ENCODE results near the gene GOLGA2. TPM values are rescaled to one million over a fixed set of nuclear protein-coding genes. Genes with fewer than 3 reads are reported as not detected.

Gene GOLGA2, protein sequence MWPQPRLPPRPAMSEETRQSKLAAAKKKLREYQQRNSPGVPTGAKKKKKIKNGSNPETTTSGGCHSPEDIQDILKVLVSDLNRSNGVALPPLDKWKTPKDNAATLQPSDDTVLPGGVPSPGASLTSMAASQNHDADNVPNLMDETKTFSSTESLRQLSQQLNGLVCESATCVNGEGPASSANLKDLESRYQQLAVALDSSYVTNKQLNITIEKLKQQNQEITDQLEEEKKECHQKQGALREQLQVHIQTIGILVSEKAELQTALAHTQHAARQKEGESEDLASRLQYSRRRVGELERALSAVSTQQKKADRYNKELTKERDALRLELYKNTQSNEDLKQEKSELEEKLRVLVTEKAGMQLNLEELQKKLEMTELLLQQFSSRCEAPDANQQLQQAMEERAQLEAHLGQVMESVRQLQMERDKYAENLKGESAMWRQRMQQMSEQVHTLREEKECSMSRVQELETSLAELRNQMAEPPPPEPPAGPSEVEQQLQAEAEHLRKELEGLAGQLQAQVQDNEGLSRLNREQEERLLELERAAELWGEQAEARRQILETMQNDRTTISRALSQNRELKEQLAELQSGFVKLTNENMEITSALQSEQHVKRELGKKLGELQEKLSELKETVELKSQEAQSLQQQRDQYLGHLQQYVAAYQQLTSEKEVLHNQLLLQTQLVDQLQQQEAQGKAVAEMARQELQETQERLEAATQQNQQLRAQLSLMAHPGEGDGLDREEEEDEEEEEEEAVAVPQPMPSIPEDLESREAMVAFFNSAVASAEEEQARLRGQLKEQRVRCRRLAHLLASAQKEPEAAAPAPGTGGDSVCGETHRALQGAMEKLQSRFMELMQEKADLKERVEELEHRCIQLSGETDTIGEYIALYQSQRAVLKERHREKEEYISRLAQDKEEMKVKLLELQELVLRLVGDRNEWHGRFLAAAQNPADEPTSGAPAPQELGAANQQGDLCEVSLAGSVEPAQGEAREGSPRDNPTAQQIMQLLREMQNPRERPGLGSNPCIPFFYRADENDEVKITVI
- 131 TPM for total RNA-seq

DNA sequence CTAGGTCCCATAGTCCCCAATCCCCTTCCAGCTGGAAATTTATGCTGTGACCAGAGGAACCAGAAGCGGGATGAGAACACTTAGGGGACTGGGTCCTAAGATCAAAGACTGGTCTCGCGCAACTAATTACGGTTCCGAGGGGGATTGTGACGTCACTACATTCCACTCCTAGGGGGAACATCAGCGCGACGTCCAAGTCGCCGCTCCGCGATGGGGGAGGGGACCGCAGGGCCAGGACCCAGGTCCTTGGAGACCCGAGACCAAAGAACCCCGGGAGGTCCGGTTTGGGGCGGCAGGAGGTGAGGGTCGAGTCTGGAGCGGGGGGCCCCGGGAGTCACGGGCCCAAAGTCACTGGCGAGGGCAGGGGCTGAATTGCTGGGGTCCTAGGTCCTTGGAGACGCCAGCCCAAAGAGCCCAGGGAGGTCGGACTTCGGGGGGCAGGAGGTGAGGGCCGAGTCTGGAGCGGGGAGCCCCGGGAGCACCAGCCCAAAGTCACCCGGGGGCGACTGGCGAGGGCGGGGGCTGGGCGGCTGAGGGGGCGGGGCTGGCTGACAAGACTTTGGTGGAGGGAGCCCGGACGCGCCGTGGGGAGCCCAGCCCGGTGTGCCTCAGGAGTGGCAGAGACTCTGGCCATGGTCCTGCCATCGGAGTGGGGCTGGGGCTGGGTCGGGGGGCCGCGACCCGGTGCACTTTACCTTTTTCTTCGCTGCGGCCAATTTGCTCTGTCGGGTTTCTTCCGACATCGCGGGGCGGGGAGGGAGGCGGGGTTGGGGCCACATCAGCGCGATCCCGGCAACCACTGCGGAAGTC is at the start of gene GOLGA2:
TSS of gene GOLGA2 (minus strand) at position 810 of the 810 bp plus-strand sequence. CDS start at position 779, 31 bp downstream.
- peak; percentile 38 for DNase-seq

DNA sequence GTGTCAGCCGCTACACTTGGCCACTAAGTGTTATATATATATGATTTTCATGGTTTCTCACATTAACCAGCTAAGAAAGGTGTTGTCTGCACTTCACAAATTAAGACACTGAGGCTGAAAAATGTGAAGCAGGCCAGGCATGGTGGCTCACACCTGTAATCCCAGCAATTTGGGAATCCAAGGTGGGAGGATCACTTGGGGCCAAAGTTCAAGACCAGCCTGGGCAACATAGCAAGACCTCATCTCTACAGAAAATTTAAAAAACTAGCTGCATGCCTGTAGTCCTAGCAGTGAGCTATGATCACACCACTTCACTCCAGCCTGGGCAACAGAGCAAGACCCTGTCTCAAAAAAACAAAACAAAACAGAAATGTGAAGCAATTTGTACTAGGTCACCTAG is 48.6 kb upstream of the GOLGA2 start:
- DNase-seq, result no peak

DNA sequence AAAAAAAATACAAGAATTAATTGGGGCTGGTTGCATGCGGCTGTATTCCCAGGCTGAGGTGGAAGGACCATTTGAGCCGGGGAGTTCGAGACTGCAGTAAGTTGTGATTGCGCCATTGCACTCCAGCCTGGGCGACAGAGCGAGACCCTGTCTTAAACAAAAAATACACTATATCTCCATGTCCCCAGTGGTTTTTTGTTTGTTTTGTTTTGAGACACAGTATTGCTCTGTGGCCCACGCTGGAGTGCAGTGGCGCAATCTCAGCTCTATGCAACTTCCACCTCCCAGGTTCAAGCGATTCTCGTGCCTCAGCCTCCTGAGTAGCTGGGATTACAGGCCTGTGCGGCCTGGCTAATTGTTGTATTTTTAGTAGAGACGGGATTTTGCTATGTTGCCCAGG is 48.0 kb upstream of the GOLGA2 start:
- no peak for DNase-seq

DNA sequence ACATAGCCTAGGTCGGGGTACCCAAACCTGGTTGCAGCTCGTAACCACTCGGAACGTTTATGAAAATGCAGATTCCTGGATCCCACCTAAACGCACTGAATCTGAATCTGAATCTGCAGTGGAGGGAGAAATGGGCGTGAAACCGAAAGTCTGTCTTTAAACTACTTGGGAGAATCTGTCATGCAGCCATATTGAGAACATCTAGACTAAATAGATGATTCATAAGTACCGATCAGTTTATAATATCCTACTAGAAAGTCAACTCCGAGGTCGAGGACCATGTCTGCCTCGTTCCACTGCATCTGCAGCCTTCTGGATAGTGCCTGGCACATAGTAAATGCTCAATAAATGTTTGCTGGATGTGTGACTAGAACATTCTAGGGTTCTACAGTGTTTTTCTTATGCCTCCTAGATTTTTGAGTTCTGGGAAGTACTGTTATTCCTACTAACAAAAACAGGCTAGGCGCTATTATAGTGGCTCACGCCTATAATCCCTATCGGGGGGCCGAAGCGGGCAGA is 47.5 kb upstream of the GOLGA2 start:
- DNase-seq, result no peak

DNA sequence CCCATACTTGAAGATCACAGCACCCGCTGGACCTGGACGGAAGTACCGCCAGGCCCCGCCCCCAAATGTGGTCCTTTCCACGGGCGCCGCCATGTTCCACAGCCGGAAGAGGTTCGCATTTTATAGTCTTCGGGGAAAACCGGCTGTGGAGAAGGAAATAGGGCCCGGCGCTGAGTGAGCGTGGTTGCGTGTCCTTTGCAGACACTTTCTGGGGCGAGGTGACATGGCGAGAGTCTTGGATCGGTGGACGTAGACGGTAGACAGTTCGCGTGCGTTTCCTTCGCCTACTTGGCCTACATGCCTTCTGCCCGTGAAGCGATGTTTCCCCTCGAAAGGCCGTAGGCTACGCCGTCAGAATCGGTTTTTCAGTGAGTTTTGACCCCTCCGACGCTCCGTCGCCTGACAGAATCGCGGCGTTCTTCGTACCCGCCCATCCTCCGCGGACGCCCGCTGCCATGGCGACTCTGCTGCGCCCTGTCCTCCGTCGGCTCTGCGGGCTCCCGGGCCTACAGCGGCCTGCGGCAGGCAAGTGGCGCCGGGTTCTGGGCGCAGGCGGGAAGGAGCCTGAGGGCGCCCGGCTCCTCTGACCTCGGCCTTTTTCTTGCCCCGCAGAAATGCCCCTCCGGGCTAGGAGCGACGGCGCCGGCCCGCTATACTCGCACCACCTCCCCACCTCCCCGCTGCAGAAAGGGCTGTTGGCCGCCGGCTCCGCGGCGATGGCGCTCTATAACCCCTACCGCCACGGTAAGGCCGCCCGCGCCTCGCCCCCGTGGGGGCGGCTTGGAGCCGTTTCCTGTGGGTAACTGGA is 46.8 kb upstream of the GOLGA2 start, which contains the start of the genes COQ4 and TRUB2:
TSS of gene COQ4 (plus strand) at position 436 of the 808 bp plus-strand sequence. CDS start at position 456, 20 bp downstream.
TSS of gene TRUB2 (minus strand) at position 44 of the 808 bp plus-strand sequence. CDS start at position 5, 39 bp downstream.
- peak; percentile 97 for DNase-seq

DNA sequence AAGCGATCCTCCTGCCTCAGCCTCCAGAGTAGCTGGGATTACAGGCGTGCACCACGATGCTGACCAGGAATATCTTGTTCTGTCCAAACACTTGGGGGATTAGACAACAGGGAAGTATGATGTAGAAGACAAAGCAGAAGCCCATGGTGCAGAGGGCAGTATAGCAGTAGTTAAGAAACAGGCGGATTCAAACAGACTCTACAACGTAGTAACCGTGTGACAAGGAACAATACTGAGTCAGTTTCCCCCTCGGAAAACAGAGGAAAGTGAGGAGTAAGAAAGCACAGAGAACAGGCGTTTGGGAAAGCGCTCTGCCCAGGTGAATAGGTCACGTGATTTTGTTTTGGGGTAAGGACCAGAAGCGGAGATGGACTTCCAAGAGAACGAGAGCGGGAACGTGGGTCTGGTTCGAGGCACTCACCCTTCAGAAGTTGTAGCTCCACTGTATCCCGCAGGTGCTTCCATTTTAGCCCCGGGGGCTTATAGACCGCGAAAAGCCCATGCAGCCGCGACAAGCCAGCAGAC is 46.1 kb upstream of the GOLGA2 start:
- no peak for DNase-seq

DNA sequence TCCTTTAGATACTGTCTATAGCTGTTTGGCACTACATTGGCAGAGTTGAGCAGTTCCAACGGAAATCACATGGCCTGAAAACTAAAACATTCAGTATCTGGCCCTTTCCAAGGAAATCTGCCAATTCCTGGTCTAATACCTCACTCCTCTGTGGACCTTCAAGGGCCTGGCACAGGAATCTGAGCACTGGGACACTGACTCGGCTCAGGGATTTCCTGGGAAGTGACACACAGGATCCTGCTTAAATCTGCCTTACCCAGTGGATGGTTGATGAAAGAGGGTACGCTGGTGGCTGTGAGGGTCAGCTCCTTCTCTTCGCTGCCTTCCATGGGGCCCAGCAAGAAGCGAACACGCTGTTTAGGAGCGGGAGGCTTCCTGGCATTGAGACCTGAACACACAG is 45.5 kb upstream of the GOLGA2 start:
- no peak for DNase-seq

DNA sequence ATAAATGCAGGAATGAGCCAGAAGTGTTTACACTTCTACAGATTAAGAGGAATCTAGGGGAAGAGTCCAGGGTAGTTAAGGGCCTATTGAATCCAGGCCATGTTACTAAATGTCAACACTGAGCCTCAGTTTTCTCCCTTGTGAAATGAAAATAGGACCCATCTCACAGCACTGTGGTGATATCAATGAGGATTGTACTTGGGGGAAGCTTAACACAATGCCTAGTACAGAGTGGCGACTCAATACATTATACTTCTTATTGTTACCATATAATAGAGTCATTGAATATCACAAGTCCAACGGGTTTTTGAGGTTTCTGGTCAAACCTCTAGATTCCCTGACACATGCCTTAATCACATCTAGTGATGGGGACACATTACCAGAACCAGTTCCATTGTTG is 41.8 kb upstream of the GOLGA2 start:
- DNase-seq, result no peak

DNA sequence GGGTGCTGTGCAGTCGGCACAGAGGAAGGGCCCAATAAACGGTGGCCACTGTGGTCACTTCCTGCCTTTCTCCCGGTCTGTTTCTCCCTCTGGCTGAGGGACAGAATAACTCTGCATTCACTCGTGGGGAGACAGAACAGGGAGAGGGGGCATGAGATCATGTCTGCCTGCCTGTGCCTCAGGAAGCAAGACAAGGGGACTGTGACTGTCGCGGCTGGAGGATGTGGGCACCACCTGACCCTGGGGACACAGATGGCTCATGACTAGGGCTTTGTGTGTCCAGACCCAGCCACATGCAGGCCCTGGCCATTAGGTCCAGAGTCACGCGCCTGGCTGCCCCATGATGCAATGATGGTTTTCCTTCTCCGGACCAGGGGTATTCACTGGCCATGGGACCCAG is 40.6 kb upstream of the GOLGA2 start:
- DNase-seq, result no peak

DNA sequence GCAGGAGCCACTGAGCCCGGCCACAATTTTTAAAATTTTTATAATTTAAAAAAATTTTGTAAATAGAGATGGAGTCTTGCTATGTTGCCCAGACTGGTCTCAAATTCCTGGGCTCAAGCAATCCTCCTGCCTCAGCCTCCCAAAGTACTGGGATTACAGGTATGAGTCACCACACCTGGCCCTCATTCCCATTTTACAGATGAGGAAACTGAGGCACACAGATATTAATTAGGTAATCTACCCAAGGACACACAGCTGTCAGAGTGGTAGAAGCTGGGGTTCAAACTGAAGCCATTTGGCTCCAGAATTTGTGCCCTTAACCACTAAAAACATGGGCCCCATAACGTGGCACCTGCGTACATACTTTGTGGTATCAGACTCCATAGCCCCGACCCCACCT is 38.9 kb upstream of the GOLGA2 start:
- DNase-seq, result no peak

DNA sequence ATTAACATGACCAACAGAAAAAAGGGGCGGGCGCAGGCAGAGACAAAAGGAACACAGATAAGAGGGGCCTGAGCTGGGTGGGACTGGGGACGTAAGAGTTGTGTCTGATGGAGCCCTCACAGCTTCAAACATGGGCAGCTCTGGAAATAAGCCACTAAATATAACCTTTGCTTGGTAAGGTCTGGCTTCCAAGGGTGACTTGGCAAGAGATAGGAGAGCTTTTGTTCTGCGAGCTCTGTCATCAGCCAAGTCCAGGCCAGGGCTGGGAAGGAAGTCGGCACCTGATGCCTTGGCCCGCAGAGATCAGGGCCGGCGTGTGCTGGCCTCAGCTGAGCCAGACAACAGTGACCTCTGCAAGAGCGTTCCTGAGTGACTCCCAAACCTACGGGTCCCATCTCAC is 34.7 kb upstream of the GOLGA2 start:
- DNase-seq, result no peak

DNA sequence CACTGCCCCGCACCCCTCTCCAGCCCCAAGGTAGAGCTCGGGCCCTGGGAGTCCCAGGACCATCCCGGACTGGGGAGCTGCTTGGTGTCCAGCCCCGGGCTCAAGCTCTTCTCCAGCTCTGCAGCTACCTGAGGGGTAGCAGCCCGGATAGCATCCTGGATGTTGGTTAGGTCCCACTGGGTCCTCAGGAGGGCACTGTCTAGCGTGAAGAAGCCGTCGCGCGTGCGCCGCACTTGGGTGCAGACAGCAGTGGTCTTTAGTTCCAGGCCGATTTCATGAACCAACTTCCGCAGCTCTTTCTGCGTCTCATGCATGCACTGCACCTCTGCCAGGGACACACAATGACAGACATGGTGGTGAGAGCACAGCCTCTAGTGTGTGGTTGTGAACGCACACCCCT is 33.7 kb upstream of the GOLGA2 start:
- no peak for DNase-seq

DNA sequence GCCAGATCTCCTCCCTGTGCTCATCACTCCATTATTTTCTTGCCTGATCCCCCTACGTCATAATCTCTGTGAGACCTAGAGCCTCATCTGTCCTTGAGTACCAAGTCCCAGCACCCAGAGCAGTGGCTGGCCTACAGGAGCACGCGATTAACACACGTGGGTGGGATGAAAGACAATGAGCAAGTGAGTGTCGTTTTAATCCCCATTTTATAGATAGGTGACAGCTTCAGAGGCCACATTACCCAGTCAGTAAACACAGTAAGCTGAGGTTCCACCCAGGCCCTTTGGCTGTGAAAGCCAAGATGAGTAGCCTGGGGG is 29.1 kb upstream of the GOLGA2 start:
- DNase-seq, result no peak

DNA sequence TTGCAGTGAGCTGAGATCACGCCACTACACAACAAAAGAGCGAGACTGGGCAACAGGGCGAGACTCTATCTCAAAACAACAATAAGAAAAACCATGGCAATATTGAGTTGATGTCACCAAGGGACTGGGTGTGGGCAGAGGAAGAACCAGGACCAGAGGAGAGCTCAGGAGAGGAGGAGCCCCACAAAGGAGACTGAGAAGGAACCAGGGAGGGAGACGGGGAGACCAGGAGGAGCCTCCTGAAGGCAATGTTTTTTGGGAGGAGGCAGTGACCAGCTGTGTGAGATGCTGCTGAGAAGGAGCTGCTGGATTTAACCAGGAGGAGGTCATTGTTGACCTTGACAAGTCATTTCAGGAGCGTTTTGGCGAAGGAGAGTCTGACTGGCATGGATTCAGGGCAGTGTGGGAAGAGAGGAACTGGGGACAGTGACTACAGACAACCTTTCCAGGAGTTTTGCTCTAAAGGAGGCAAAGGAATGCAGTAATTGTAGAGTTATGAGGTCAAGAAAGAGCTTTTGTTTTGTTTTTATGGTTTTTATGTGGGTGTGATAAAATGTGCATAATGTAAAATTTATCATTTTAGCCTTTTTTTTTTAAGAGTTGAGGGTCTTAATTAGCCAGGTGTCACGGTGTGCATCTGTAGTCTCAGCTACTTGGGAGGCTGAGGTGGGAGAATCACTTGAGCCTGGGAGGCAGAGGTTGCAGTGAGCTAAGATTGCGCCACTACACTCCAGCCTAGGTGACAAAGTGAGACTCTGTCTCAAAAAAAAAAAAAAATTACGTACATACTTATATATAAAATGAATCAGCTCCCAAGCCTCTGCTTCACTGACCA is 28.5 kb upstream of the GOLGA2 start:
- no peak for DNase-seq

DNA sequence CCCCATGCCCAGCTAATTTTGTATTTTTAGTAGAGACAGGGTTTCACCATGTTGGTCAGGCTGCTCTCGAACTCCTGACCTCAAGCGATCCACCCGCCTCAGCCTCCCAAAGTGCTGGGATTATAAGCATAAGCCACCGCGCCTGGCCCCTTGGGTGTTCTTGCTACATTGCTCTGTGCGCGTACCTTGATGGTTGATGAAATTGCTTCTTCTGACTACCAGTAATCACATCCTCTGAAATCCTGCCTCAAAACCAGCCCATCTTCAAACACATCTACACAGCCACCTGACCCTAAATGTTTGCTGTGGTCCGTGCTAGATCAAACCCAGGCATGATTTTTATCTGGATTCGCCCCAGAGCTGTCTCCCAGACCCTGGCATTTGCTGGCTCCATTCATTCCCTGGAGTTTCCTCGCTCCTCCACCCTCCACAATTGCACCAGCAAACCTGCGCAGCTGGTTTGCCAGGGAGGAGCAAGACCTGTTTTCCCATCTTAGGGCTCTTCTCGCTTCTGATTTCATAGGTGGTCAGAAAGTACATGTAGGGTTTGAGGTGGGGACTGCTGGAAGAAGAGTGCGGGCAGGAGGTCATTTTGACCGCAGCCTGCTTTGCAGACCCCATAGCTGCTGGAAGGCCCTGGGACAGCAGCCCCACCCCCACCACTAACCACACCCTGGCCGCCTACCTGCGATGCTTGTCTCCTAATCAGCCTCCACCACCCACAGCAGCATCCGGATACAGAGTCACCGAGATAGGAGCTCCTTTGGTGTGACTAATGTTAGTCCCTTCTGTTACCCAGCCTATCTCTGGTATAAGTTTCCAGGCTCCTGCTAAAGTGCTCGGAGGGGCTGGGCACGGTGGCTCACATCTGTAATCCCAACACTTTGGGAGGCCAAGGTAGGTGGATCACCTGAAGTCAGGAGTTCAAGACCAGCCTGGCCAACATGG is 23.0 kb upstream of the GOLGA2 start:
- DNase-seq, result no peak

DNA sequence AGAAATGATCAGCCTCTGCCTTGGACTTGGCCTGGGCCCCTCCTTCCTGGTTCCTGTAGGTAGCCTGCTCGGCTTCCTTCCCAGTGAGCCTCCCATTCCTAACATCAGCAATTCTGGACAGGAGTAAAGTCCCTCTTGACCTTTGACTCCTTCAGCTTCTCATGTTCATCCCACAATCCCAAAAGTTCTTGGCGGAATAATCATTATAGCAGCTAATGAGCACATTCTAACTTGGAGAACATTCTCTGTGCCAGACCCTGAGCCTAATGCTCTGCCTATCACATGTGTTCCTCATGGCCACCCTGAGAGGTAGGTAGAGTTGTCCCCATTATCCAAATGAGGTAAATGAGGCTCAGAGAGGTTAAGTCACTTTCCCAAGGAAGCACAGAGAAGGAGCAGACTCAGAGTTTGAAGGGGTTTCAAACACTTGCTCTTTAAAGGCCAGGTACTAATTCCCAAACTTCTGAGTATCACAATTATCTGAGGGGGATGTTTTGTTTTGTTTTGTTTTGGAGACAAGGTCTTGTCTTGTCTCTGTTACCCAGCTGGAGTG is 21.5 kb upstream of the GOLGA2 start:
- DNase-seq, result no peak

DNA sequence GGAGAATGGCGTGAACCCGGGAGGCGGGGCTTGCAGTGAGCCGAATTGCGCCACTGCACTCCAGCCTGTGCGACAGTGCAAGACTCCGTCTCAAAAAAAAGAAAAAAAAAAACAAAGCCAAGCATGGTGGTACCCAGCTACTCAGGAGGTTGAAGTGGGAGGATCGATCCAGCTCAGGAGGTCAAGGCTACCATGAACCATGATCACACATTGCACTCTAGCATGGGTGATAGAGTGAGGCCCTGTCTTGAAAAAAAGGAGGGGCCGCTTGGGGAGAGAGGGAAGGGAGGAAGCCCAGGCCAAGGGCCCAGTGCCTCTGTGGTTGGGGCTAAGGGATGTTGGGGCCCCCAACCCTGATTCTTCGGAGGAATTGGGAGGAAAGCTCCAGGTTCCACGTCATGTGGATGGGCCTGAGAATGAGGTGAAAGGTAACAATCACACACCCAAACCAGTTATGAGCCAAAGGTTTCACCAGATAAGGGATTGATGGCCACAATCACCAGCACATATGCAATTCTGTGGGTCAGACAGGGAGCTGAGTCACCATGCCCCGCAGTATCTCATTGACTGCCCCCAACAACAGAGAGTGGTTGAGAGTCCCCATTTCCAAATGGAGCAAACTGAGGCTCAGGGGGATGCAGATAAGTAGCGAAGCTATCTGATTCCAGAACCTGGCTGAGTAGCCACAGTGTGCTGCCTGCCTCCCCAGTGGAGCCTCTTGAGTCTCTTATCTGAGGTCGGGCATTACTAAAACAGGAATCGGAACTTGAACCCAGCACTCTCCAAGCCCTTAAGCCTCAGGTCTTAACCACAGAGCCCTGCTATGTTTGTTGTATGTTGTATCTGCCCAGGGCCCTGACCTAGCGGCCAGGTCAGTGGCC is 20.8 kb upstream of the GOLGA2 start:
- no peak for DNase-seq
